K562 (cell line): ENCODE results near the gene NEURL1B. TPM values are rescaled to one million over a fixed set of nuclear protein-coding genes. Genes with fewer than 3 reads are reported as not detected.

Source experiments
- ATAC-seq: fragments of 200-7000 bp; cut with Tn5 transposase; 3 replicates; pipeline ENCODE4 v1.9.1; 2020; ENCODE audit warnings: moderate library complexity
- BruUV-seq: library from RNA; stranded (reverse); fragments of 400-500 nt; replicated peaks from 2 replicates; lab custom pipeline; 2021; lab: Mats Ljungman, UMichigan
- CTCF ChIA-PET: fragments of 300-600 bp; formaldehyde crosslinking; extraction: SDS; loops from one replicate; lab custom pipeline; 2021; ENCODE audit warnings: low intra/inter-chr PET ratio; lab: Yijun Ruan, JAX
- POLR2A ChIA-PET: fragments of 300-600, 350-650 bp; sonication (Branson Sonifier 250); formaldehyde crosslinking; extraction: SDS; loops from one replicate; lab custom pipeline; 2021; ENCODE audit warnings: antibody characterized with exemption, inconsistent platforms; lab: Yijun Ruan, JAX
- DNase-seq, 4 experiments: peaks; one replicate each; pipeline versions ENCODE4 v3.0.0 to v3.0.0-alpha.2; 2011 to 2018; ENCODE audit warnings: low spot score in 3 of 4, mixed read lengths in 3 of 4; ENCODE audit errors: extremely low read depth in 1 of 4
- FAIRE-seq: peaks from 2 replicates; lab custom pipeline; 2011; peaks lifted over from hg19 to GRCh38; lab: Jason Lieb, UNC
- H2AFZ ChIP-seq: 2 replicates; pipeline ENCODE4 v1.6.0; 2011; ENCODE audit warnings: low read depth, low read length, control low read depth, inconsistent platforms
- H3K27ac ChIP-seq: fragments of 200-600 bp; 3 replicates; pipeline ENCODE4 v1.8.0; 2011; ENCODE audit warnings: low read depth, mild to moderate bottlenecking, control low read depth, inconsistent platforms, low read length, moderate library complexity, mixed read lengths; ENCODE audit errors: extremely low read depth
- H3K27me3 ChIP-seq, 2 experiments: fragments of 300-600 bp in 1 of 2; 2 replicates in 1 of 2; 3 replicates in 1 of 2; pipeline versions ENCODE4 v1.6.0 to v1.8.0; 2011; ENCODE audit warnings: inconsistent platforms in 2 of 2, low read length in 2 of 2, mild to moderate bottlenecking in 1 of 2, mixed read lengths in 1 of 2, moderate library complexity in 1 of 2; ENCODE audit not compliant: control insufficient read depth in 2 of 2, insufficient read depth in 2 of 2
- H3K36me3 ChIP-seq: fragments of 300-600 bp; 3 replicates; pipeline ENCODE4 v1.8.0; 2011; ENCODE audit warnings: mild to moderate bottlenecking, low read length, inconsistent platforms; ENCODE audit not compliant: control insufficient read depth, insufficient read depth
- H3K4me1 ChIP-seq, 2 experiments: fragments of 200-600 bp in 1 of 2; replicated peaks in 1 of 2; 2 replicates in 1 of 2; 3 replicates in 1 of 2; pipeline versions ENCODE4 v1.5.1 to v1.8.0; 2011; ENCODE audit warnings: inconsistent platforms in 2 of 2, low read length in 2 of 2, mild to moderate bottlenecking in 1 of 2, mixed read lengths in 1 of 2, moderate library complexity in 1 of 2; ENCODE audit not compliant: control insufficient read depth in 2 of 2, insufficient read depth in 2 of 2
- H3K4me2 ChIP-seq: 2 replicates; pipeline ENCODE4 v1.6.1; 2011; ENCODE audit warnings: low read length, control low read depth, inconsistent platforms, mixed read lengths; ENCODE audit not compliant: insufficient read depth
- H3K4me3 ChIP-seq: fragments of 200-600 bp; sonication (generic), shearing (Covaris generic); 2 replicates; pipeline ENCODE4 v1.5.1; 2016; ENCODE audit warnings: control low read depth, inconsistent platforms
- H3K79me2 ChIP-seq: fragments of 200-600 bp; 3 replicates; pipeline ENCODE4 v1.8.0; 2011; ENCODE audit warnings: low read length, inconsistent platforms; ENCODE audit not compliant: control insufficient read depth, insufficient read depth
- H3K9ac ChIP-seq, 2 experiments: 2 replicates each; pipeline versions ENCODE4 v1.6.0 to v1.6.1; 2011; ENCODE audit warnings: low read depth in 2 of 2, low read length in 2 of 2, control low read depth in 1 of 2, inconsistent platforms in 1 of 2, mild to moderate bottlenecking in 1 of 2, mixed read lengths in 1 of 2; ENCODE audit not compliant: insufficient read depth in 1 of 2
- H3K9me1 ChIP-seq: one replicate; pipeline ENCODE4 v1.6.0; 2011; ENCODE audit warnings: inconsistent platforms, mild to moderate bottlenecking, low read length, moderate library complexity; ENCODE audit not compliant: control insufficient read depth, insufficient read depth
- H3K9me3 ChIP-seq: replicated peaks from 2 replicates; pipeline ENCODE4 v1.5.1; 2011; ENCODE audit warnings: low read depth, low read length, inconsistent platforms; ENCODE audit not compliant: control insufficient read depth, insufficient read depth
- H4K20me1 ChIP-seq: replicated peaks from 2 replicates; pipeline ENCODE4 v1.6.1; 2011; ENCODE audit warnings: low read length, inconsistent platforms, mixed read lengths; ENCODE audit not compliant: control insufficient read depth, insufficient read depth
- ARID4B ChIP-seq: sonication (generic); formaldehyde crosslinking; IDR thresholded peaks from 2 replicates; pipeline ENCODE4 v1.8.0; 2022; ENCODE audit warnings: mild to moderate bottlenecking, missing genetic modification reagents
- HCFC1 ChIP-seq: IDR thresholded peaks from 2 replicates; pipeline ENCODE4 v1.6.1; 2012; ENCODE audit warnings: low read depth, low read length, improper control_type of control experiment
- KHSRP ChIP-seq: fragments of 450-650 bp; IDR thresholded peaks from 2 replicates; pipeline ENCODE4 v1.6.1; 2017
- RFX1 ChIP-seq: fragments of 450-650 bp; IDR thresholded peaks from 2 replicates; pipeline ENCODE4 v1.6.1; 2016; ENCODE audit warnings: mild to moderate bottlenecking, moderate library complexity
- TAF1 ChIP-seq: IDR thresholded peaks from 2 replicates; pipeline ENCODE4 v1.6.1; 2011; ENCODE audit warnings: mild to moderate bottlenecking, low read length, moderate library complexity; ENCODE audit not compliant: insufficient read depth, control insufficient read depth, severe bottlenecking; ENCODE audit errors: extremely low read depth
- TBP ChIP-seq: optimal IDR thresholded peaks from 2 replicates; pipeline ENCODE3; 2011; ENCODE audit warnings: low read depth, low read length, improper control_type of control experiment
- U2AF1 ChIP-seq: fragments of 200-400 bp; formaldehyde crosslinking; optimal IDR thresholded peaks from 2 replicates; pipeline ENCODE3; 2017; ENCODE audit warnings: mild to moderate bottlenecking, low read depth, low read length, moderate library complexity
- ZNF79 ChIP-seq: fragments of 250-450 bp; sonication (Bioruptor Pico); IDR thresholded peaks from 2 replicates; pipeline ENCODE4 v1.4.0; 2020; ENCODE audit warnings: low read depth, mild to moderate bottlenecking, moderate library complexity
- ZNF830 ChIP-seq: fragments of 250-450 bp; sonication (Bioruptor Pico); IDR thresholded peaks from 2 replicates; pipeline ENCODE4 v1.5.0; 2021; ENCODE audit warnings: mild to moderate bottlenecking
- WGBS: fragments of 100-300 bp; shearing (Covaris generic); methylation state at CpG from one replicate; pipeline ENCODE4 v1.1.6; 2016; ENCODE audit warnings: low coverage, mixed read lengths; ENCODE audit not compliant: insufficient coverage; ENCODE audit errors: missing lambda C conversion rate; 5-methylcytosine and 5-hydroxymethylcytosine counted together
- in situ Hi-C: fragments of 300-500 bp; cut with MboI; formaldehyde crosslinking; loops from 4 replicates; pipeline ENCODE4 v1.15.0; 2018; ENCODE audit warnings: inconsistent platforms, mixed read lengths
- intact Hi-C: fragments of 100-400 bp; cut with micrococcal nuclease; formaldehyde crosslinking; loops from 2 replicates; pipeline ENCODE4 v1.14.2; 2022
- polyA plus RNA-seq, 8 experiments: library from polyadenylated mRNA; depleted of rRNA in 4 of 8; stranded (reverse) in 5 of 8; unstranded in 3 of 8; fragments of >200 nt; fragmentation: Nextera tagmentation in 2 of 8; fragmentation: Illumina TruSeq in 1 of 8; extraction: Ambion mirVana in 2 of 8; extraction: Trizol in 1 of 8; gene quantifications; 2 replicates each; pipeline versions ENCODE4 v1.2.1 to v1.2.3, GENCODE V29; 2011 to 2014; ENCODE audit warnings: inconsistent platforms in 1 of 8, missing spikeins in 1 of 8
- total RNA-seq, 7 experiments: library from RNA; depleted of rRNA in 6 of 7; stranded (reverse); fragments of >200 nt in 6 of 7; fragmentation: Illumina TruSeq in 2 of 7; extraction: Trizol in 2 of 7; gene quantifications; 2 replicates each; pipeline versions ENCODE4 v1.2.1 to v1.2.3, GENCODE V29; 2011 to 2021; ENCODE audit warnings: low replicate concordance in 1 of 7

NEURL1B gene
- total and polyA plus RNA-seq, 9 of the 15 experiments (the other 6 are each of a cell fraction or from before 2014, with no cell fraction given) = 0.04 TPM; not detected in 8

DNA sequence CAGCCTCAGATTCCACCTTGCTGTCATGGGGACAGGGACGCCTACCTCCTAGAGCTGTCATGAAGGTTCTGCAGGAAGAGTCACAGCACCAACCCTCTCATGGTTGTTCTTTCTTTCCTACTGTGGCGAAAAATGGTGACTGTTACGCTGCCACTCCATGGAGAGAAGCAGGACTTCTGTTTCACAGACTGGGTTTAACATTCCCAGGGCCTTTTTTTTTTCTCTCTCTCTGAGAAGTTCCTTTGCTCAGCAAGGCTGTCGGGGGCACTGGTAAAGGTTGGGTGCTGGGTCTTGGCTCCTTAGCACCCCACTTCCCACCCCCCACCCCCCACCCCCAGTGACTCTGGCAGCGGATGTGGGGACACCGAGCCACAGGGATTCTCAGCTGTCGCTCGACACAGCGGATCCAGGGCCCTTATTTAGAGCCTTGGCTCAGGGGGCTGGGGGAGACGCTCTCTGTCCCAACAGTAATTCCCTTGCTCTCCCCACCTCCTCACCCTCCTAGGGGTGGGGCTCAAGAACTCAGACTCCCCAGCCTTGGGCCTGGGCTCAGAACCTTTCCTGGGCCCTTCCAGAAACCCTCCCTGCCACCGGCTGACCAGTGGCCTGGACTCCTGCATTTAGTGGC is 95.6 kb downstream of the NEURL1B start:
- Histone ChIP-seq H3K9me3 (no peaks in the 10 kb centered on the region), H3K79me2 (no peaks in the 10 kb centered on the region), H2AFZ (peak overlapping the region; percentile 12; the same call in 1 of the 2 replicates), H3K9me1 (no peaks in the 10 kb centered on the region), H3K36me3 (no peaks in the 10 kb centered on the region), H3K4me1 (peaks cover 0 to 10% of the 10 kb centered on the region in 2 experiments; a peak in 2 of 5 replicates), H3K9ac (no peak overlapping the region), H3K4me2 (no peak overlapping the region), H3K27me3 (no peaks in the 10 kb centered on the region), H3K4me3 (no peak overlapping the region), H4K20me1 (no peaks in the 10 kb centered on the region), H3K27ac (no peak overlapping the region)
- in situ Hi-C loops (no loop called here), intact Hi-C loops (no loop called here)
- 66% methylated on average over 9 of the region's 11 CpGs for WGBS
- DNase-seq = no peak
- FAIRE-seq = no peak
- TF ChIP-seq ZNF830 (CRISPR knock-in tag) = no peak
- no peak for TF ChIP-seq TAF1
- peak; percentile 22; the same call in 1 of the 2 replicates for TF ChIP-seq RFX1
- no peak for TF ChIP-seq TBP
- no peak for TF ChIP-seq HCFC1
- POLR2A ChIA-PET = no interaction called here
- no TSS peak for BruUV-seq
- ATAC-seq = peak; percentile 16; the same call in 2 of the 3 replicates
- CTCF ChIA-PET = no interaction called here

DNA sequence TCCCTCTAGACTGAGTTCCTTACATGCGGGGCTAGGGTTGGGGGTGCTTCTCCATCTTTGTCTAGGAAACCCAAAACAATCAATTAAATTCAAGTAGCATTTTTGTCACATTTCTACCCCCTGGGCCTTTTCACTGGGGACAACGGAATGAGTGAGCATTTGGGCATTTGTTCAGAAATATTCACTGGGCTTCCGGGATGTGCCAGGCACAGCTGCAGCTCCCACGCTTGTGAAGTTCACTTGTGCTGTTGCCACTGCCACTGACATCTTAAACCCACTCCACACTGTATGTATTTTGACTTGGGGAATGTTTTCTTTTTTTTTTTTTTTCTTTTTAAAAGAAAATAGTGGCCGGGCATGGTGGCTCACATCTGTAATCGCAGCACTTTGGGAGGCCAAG is 98.3 kb downstream of the NEURL1B start:
- in situ Hi-C loops (no loop called here), intact Hi-C loops (no loop called here)
- Histone ChIP-seq H4K20me1 (no peaks in the 10 kb centered on the region), H3K27ac (no peak overlapping the region), H3K27me3 (no peaks in the 10 kb centered on the region), H3K9me3 (no peaks in the 10 kb centered on the region), H3K9me1 (no peaks in the 10 kb centered on the region), H3K4me3 (no peak overlapping the region), H3K79me2 (no peaks in the 10 kb centered on the region), H2AFZ (no peak overlapping the region), H3K4me1 (peaks cover 3 to 9% of the 10 kb centered on the region in 2 experiments; a peak in 4 of 5 replicates), H3K9ac (no peak overlapping the region), H3K36me3 (no peaks in the 10 kb centered on the region), H3K4me2 (no peak overlapping the region)
- POLR2A ChIA-PET = interaction anchor here (0.7 kb wide), 1 partner anchor 11 kb away, joined by 3 read pairs; no protein-coding TSS in a partner anchor
- CTCF ChIA-PET = no interaction called here
- no peak for ATAC-seq
- WGBS = 45% methylated on average over 5 of the region's 6 CpGs
- BruUV-seq = no TSS peak
- FAIRE-seq = no peak
- no peak for DNase-seq
- TF ChIP-seq KHSRP (no peak), U2AF1 (no peak), ZNF79 (CRISPR knock-in tag) (no peak), ARID4B (CRISPR knock-in tag) (no peak)
